GM23248 (cell line): ENCODE data around the gene STIM1.

Source experiments
- EZH2 ChIP-seq: fragments of 200-600 bp; sonication (generic); IDR thresholded peaks from 2 replicates; pipeline ENCODE4 v1.6.1; 2018; ENCODE audit warnings: antibody characterized with exemption, mild to moderate bottlenecking; ENCODE audit not compliant: insufficient read depth, poor library complexity, severe bottlenecking
- EZH2phosphoT487 ChIP-seq: fragments of 200-600 bp; sonication (generic); IDR thresholded peaks from 2 replicates; pipeline ENCODE4 v1.6.1; 2018; ENCODE audit warnings: antibody characterized with exemption, moderate library complexity, mild to moderate bottlenecking, low read depth; ENCODE audit not compliant: insufficient read depth

GRCh38 chr11:4060182-4060923 is 204.9 kb downstream of the STIM1 start:
- TF ChIP-seq EZH2 (no peak), EZH2phosphoT487 (no peak)
